HepG2 (cell line): ENCODE data around the gene CKLF. TPM values are rescaled to one million over a fixed set of nuclear protein-coding genes. Genes with fewer than 3 reads are reported as not detected.

ENCODE experiments used
- ARNT2 ChIP-seq: sonication (generic); formaldehyde crosslinking; IDR thresholded peaks from 2 replicates; pipeline ENCODE4 v1.8.0; 2022; ENCODE audit warnings: mild to moderate bottlenecking, low read depth, missing genetic modification reagents, moderate library complexity
- ATF4 ChIP-seq, 2 experiments: fragments of 450-650 bp in 1 of 2; sonication (generic) in 1 of 2; formaldehyde crosslinking; IDR thresholded peaks; 2 replicates each; pipeline versions ENCODE4 v1.5.0 to v1.8.0; 2020 to 2022; ENCODE audit warnings: mild to moderate bottlenecking in 1 of 2, missing genetic modification reagents in 1 of 2
- BORCS8-MEF2B ChIP-seq: sonication (generic); formaldehyde crosslinking; IDR thresholded peaks from 2 replicates; pipeline ENCODE4 v1.8.0; 2022; ENCODE audit warnings: mild to moderate bottlenecking, missing genetic modification reagents
- FOXA3 ChIP-seq: IDR thresholded peaks from 2 replicates; pipeline ENCODE4 v1.6.1; 2016; ENCODE audit warnings: missing genetic modification reagents, missing compliant biosample characterization
- HNRNPK ChIP-seq: fragments of 200-400 bp; formaldehyde crosslinking; IDR thresholded peaks from 2 replicates; pipeline ENCODE4 v1.6.1; 2018; ENCODE audit warnings: low read length, low read depth, moderate library complexity, mild to moderate bottlenecking; ENCODE audit not compliant: poor library complexity, severe bottlenecking
- HOXA5 ChIP-seq: sonication (generic); formaldehyde crosslinking; IDR thresholded peaks from 2 replicates; pipeline ENCODE4 v1.4.0; 2020; ENCODE audit warnings: missing genetic modification reagents
- IRF9 ChIP-seq: sonication (generic); formaldehyde crosslinking; IDR thresholded peaks from 2 replicates; pipeline ENCODE4 v1.8.0; 2022; ENCODE audit warnings: missing genetic modification reagents, mild to moderate bottlenecking, borderline replicate concordance
- KAT2B ChIP-seq: fragments of 150-350 bp; IDR thresholded peaks from 2 replicates; pipeline ENCODE4 v1.6.1; 2014; ENCODE audit warnings: low read depth, low read length, borderline replicate concordance
- MAFK ChIP-seq, 2 experiments: IDR thresholded peaks in 1 of 2; conservative IDR thresholded peaks in 1 of 2; 2 replicates each; pipeline ENCODE4 v1.6.1; 2011; ENCODE audit warnings: improper control_type of control experiment in 2 of 2, low read length in 2 of 2
- MAX ChIP-seq: IDR thresholded peaks from 2 replicates; pipeline ENCODE4 v1.6.1; 2012; ENCODE audit warnings: inconsistent platforms
- NFE2 ChIP-seq: sonication (generic); formaldehyde crosslinking; IDR thresholded peaks from 2 replicates; pipeline ENCODE4 v1.4.0; 2020; ENCODE audit warnings: missing genetic modification reagents
- PRDM10 ChIP-seq: sonication (generic); formaldehyde crosslinking; IDR thresholded peaks from 2 replicates; pipeline ENCODE4 v1.4.0; 2020; ENCODE audit warnings: low read depth, missing genetic modification reagents
- TARDBP ChIP-seq: sonication (generic); formaldehyde crosslinking; IDR thresholded peaks from 2 replicates; pipeline ENCODE4 v1.8.0; 2022; ENCODE audit warnings: mild to moderate bottlenecking, missing genetic modification reagents
- TBX2 ChIP-seq: sonication (generic); formaldehyde crosslinking; IDR thresholded peaks from 2 replicates; pipeline ENCODE4 v1.5.0; 2020; ENCODE audit warnings: missing genetic modification reagents, mild to moderate bottlenecking, borderline replicate concordance
- ZFP91 ChIP-seq: sonication (generic); formaldehyde crosslinking; IDR thresholded peaks from 2 replicates; pipeline ENCODE4 v1.9.0; 2022; ENCODE audit warnings: missing genetic modification reagents, mild to moderate bottlenecking, borderline replicate concordance
- ZNF264 ChIP-seq: sonication (generic); formaldehyde crosslinking; IDR thresholded peaks from 2 replicates; pipeline ENCODE4 v1.4.0; 2020; ENCODE audit warnings: missing genetic modification reagents
- ZNF790 ChIP-seq: sonication (generic); formaldehyde crosslinking; IDR thresholded peaks from 2 replicates; pipeline ENCODE4 v1.8.0; 2022; ENCODE audit warnings: missing genetic modification reagents, mild to moderate bottlenecking, borderline replicate concordance
- ZNF800 ChIP-seq: sonication (generic); formaldehyde crosslinking; IDR thresholded peaks from 2 replicates; pipeline ENCODE4 v1.4.0; 2020; ENCODE audit warnings: missing genetic modification reagents
- polyA plus RNA-seq, 8 experiments: library from polyadenylated mRNA; depleted of rRNA in 3 of 8; stranded (reverse) in 7 of 8; unstranded in 1 of 8; fragments of >200 nt; fragmentation: Illumina TruSeq in 4 of 8; extraction: Trizol in 4 of 8; gene quantifications; 2 replicates each; pipeline versions ENCODE4 v1.2.1 to v1.2.3, GENCODE V29; 2011 to 2016; ENCODE audit warnings: low read depth in 4 of 8, missing spikeins in 1 of 8, mixed read lengths in 1 of 8; ENCODE audit not compliant: insufficient read depth in 1 of 8
- total RNA-seq, 5 experiments: library from RNA; depleted of rRNA; stranded (reverse); fragments of >200 nt; fragmentation: Illumina TruSeq; extraction: Trizol; gene quantifications; 2 replicates each; pipeline ENCODE4 v1.2.3, GENCODE V29; 2016; ENCODE audit warnings: low read depth in 1 of 5

CKLF gene
- total and polyA plus RNA-seq, 2 of the 13 experiments (the other 11 are each of a cell fraction or from before 2014, with no cell fraction given) = 120 to 167 TPM

- TF ChIP-seq PRDM10 (peak; percentile 47; the same call in 1 of the 2 replicates), HNRNPK (no peak), ZNF264 (CRISPR knock-in tag) (no peak), KAT2B (no peak), TBX2 (CRISPR knock-in tag) (peak; percentile 42; the same call in 1 of the 2 replicates), IRF9 (CRISPR knock-in tag) (0 out of 2 replicates have a peak, but pooled peaks have one; percentile 41), MAFK (conservative IDR thresholded peaks at IDR 0.05 in 1 of 2, IDR thresholded peaks at IDR 0.05 in 1 of 2; ENCODE audit: low read length in 2 of 2) (peak; percentile 98 to 99), TARDBP (CRISPR knock-in tag) (peak; percentile 67), ZFP91 (no peak), BORCS8-MEF2B (CRISPR knock-in tag) (0 out of 2 replicates have a peak, but pooled peaks have one; percentile 45), FOXA3 (0 out of 2 replicates have a peak, but pooled peaks have one; percentile 7), ARNT2 (0 out of 2 replicates have a peak, but pooled peaks have one; percentile 9), ZNF790 (no peak), MAX (peak; percentile 55), HOXA5 (CRISPR knock-in tag) (no peak), ZNF800 (CRISPR knock-in tag) (no peak), ATF4 (CRISPR knock-in tag; IDR thresholded peaks at IDR 0.05) (0 out of 4 replicates have a peak, but pooled peaks of 1 of the 2 experiments have one; percentile 28), NFE2 (CRISPR knock-in tag) (0 out of 2 replicates have a peak, but pooled peaks have one; percentile 12)
Observed at GRCh38 chr16:66551348-66551759, 1.0 kb upstream of the CKLF start (continued).
